Ishikawa (cell line): ENCODE results near the gene TOMM6.

Experiments
- CEBPB ChIP-seq: IDR thresholded peaks from 2 replicates; pipeline ENCODE4 v1.6.1; 2012
- EGR1 ChIP-seq: IDR thresholded peaks from 2 replicates; pipeline ENCODE4 v1.6.1; 2012
- EP300 ChIP-seq: IDR thresholded peaks from 2 replicates; pipeline ENCODE4 v1.6.1; 2012; ENCODE audit warnings: borderline replicate concordance
- FOXM1 ChIP-seq: IDR thresholded peaks from 2 replicates; pipeline ENCODE4 v1.6.1; 2012; ENCODE audit warnings: low read depth, borderline replicate concordance
- NFIC ChIP-seq: IDR thresholded peaks from 2 replicates; pipeline ENCODE4 v1.6.1; 2012
- RAD21 ChIP-seq: IDR thresholded peaks from 2 replicates; pipeline ENCODE4 v1.6.1; 2012; ENCODE audit warnings: low read depth
- TAF1 ChIP-seq: IDR thresholded peaks from 2 replicates; pipeline ENCODE4 v1.6.1; 2012; ENCODE audit warnings: low read depth, mild to moderate bottlenecking
- TF ChIP-seq, protein P1 (sequence below): IDR thresholded peaks from 2 replicates; pipeline ENCODE4 v1.6.1; 2012
- TF ChIP-seq, protein P2 (sequence below): IDR thresholded peaks from 2 replicates; pipeline ENCODE4 v1.6.1; 2012; ENCODE audit warnings: low read depth, mild to moderate bottlenecking

DNA sequence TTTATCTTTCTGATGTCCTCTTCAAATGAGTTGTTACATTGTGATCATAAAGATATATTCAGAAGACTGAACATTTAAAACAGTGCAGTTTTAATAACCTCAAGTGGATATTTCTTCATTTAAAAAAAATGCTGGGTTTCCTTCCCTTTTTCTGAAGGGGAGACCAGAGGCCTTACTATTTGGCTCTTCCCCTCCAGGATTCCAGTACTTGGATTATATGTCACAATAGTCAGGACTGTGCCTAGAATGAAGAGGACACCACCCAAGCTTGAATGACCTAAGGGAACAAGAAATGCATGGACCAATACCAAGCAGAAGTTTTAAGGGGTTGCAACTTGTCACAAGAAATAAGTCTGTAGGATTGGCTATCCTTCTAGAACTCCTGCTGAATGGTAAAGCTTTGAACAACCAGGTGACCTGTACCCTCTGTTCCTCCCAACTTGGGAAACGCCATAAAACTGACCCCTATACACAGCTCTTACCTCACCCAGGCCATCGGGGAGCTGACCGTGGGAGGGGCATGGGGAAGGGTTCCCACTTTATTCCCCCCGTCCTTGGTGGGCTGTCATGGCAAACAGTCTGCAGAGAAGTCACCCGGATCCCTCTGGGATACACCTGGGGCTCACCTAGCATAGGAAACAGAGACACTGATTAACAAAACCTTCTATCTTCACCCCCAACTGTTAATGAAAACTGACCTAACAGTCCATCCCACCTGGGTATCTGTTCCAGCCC, 9.8 kb upstream of the TOMM6 start:
- no peak for TF ChIP-seq CEBPB
- TF ChIP-seq, protein P1, sequence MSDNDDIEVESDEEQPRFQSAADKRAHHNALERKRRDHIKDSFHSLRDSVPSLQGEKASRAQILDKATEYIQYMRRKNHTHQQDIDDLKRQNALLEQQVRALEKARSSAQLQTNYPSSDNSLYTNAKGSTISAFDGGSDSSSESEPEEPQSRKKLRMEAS = no peak
- TF ChIP-seq EGR1 = no peak
- TF ChIP-seq FOXM1 = no peak
- TF ChIP-seq, protein P2, sequence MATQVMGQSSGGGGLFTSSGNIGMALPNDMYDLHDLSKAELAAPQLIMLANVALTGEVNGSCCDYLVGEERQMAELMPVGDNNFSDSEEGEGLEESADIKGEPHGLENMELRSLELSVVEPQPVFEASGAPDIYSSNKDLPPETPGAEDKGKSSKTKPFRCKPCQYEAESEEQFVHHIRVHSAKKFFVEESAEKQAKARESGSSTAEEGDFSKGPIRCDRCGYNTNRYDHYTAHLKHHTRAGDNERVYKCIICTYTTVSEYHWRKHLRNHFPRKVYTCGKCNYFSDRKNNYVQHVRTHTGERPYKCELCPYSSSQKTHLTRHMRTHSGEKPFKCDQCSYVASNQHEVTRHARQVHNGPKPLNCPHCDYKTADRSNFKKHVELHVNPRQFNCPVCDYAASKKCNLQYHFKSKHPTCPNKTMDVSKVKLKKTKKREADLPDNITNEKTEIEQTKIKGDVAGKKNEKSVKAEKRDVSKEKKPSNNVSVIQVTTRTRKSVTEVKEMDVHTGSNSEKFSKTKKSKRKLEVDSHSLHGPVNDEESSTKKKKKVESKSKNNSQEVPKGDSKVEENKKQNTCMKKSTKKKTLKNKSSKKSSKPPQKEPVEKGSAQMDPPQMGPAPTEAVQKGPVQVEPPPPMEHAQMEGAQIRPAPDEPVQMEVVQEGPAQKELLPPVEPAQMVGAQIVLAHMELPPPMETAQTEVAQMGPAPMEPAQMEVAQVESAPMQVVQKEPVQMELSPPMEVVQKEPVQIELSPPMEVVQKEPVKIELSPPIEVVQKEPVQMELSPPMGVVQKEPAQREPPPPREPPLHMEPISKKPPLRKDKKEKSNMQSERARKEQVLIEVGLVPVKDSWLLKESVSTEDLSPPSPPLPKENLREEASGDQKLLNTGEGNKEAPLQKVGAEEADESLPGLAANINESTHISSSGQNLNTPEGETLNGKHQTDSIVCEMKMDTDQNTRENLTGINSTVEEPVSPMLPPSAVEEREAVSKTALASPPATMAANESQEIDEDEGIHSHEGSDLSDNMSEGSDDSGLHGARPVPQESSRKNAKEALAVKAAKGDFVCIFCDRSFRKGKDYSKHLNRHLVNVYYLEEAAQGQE = no peak
- TF ChIP-seq TAF1 = no peak
- no peak for TF ChIP-seq RAD21
- TF ChIP-seq EP300 = no peak
- TF ChIP-seq NFIC = no peak
